Renal cortical epithelial cell (primary cell): ENCODE measurements around the gene CCNQ. TPM values are rescaled to one million over a fixed set of nuclear protein-coding genes. Genes with fewer than 3 reads are reported as not detected.
"Not testable (repeated sequence)": the region's sequence is repeated elsewhere in the genome, so short reads cannot be mapped to it uniquely, and the experiment has no call there.

ENCODE experiments used
- DNase-seq: peaks from one replicate; pipeline ENCODE4 v3.0.0-alpha.2; 2011; ENCODE audit warnings: low read depth
- total RNA-seq: library from RNA; depleted of rRNA; stranded (reverse); fragments of >200 nt; gene quantifications from 2 replicates; pipeline ENCODE4 v1.2.3, GENCODE V29; 2014

The CCNQ gene
- total RNA-seq, 1 donor from 2014 or later: 13.9 TPM

- no peak for DNase-seq
Measured at GRCh38 chrX:153623310-153624029, 24.5 kb upstream of the CCNQ start.

DNA sequence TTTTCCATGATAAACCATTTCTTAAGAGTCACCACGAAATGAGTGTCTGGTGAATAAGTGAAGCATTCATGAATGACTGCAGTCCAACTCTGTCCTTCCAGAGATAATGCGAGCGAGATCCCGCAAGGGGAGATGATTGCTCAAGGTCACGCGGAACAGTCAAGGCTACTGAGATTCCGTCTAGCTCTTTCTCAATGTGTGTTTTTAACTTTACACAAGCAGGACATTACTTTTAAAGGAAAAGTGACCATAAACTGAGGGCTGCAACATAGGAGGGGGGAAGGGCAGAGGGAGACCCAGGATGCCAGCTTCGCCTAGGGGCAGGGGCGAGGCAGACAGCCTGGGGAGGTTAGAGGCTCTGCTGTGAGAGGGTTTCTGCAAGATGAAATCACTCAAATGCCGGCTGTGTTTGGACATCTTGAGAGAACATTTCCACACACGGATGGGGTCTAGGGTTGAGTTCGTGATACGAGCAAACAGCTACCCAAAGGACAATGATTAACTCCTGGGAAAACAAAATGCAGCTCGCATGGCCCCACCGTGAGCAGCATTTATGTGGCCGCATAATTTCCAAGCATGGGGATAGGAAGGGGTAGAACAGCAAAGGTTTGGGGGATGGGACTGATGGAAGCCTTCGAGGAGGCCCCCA, 23.8 kb upstream of the CCNQ start:
- peak; percentile 81 for DNase-seq

- no peak for DNase-seq
Measured at GRCh38 chrX:153621949-153622598, 23.1 kb upstream of the CCNQ start.

DNA sequence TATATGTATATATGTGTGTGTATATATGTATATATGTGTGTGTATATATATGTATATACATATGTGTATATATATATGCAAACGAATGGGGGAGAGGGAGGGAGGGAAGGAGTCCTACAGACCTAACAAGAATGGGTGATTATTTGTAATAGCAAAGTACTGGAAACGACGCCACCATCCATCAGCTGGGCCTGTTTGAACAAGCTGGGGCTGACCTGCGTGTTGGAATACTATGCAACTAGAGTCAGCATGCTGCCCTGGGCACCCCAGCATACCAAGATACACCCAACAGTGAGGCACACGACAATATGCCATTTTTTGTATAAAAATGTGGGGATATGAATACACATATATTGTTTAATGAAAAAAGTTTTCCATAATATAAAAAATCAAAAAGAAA, 21.6 kb upstream of the CCNQ start:
- DNase-seq: no peak

- DNase-seq: no peak
Measured at GRCh38 chrX:153614818-153615217, 15.9 kb upstream of the CCNQ start.

DNA sequence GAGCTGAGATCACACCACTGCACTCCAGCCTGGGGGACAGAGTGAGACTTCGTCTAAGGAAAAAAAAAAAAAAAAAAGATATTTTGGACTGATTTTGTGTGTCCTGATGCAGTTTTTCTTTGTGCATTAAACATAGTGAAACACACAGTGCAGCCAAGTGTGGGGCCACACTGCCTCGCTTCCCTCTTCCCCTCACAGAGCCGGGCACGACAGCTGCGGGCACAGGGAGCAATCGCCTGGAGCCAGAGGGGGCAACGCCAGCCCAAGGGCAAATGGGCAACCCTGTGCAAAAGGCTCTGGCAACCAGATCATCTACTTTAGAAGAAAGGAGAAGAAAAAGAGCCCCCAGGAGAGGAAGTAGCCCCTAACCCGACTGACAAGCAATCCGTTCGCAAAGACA, 13.5 kb upstream of the CCNQ start:
- DNase-seq: no peak

DNA sequence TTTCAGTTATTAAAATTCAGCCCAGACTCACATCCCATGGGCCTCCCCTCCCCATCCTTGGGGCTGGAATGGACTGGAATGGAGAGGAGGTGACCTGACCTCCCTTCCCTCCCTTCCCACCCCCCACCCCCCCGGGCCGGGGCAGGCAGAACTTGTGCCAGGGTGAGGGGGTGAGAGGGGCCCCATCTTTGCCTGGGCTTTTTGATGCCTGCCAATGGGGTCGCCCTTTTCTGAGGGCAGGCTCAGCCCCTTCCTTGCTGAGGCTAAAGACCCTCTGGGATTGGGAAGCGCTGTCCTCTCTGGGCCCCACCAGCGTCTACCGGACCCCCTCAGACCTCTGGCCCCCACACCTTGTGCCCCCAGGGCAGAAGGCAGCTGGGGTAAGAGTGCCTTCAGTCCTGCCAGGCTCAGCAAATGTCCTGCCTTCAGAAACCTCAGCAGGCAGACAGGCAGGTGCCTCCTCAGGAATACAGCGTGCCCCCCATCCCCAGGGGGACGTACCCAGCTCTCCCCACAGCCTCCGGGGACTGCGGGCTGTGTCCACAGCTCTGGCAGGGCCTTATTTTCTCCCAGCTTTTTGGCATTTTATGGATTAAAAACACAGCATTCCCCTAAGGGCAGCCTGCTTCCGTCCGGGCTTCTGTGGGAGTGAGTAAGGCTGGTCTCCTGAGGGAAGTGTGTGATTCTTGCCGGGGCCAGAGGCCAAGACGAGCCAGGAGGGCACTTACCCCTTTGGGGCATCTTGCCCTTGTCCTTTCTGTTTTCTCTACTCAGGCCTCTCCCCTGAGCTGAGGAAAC, 12.6 kb upstream of the CCNQ start:
- DNase-seq: no peak

GRCh38 chrX:153610836-153611213, 11.9 kb upstream of the CCNQ start:
- DNase-seq: no peak

GRCh38 chrX:153609917-153610835, 11.2 kb upstream of the CCNQ start:
- DNase-seq: no peak

DNA sequence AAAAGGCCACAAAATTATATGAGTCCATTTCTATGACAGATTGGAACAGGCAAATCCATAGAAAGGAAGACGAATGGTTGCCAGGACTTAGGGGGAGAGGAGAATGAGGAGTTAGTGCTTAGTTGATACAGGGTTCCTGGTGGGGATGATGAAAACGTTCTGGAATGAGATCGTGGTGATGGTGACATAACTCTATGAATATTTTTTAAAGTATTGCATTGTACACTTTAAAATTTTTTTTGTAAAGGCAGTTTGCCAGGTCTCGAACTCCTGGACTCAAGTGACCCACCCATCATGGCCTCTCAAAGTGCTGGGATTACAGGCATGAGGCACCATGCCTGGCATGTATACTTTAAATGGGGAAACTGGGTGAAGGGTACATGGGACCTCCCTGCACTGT, 9.9 kb upstream of the CCNQ start:
- DNase-seq: no peak

- no peak for DNase-seq
Measured at GRCh38 chrX:153608376-153608775, 9.4 kb upstream of the CCNQ start.

DNA sequence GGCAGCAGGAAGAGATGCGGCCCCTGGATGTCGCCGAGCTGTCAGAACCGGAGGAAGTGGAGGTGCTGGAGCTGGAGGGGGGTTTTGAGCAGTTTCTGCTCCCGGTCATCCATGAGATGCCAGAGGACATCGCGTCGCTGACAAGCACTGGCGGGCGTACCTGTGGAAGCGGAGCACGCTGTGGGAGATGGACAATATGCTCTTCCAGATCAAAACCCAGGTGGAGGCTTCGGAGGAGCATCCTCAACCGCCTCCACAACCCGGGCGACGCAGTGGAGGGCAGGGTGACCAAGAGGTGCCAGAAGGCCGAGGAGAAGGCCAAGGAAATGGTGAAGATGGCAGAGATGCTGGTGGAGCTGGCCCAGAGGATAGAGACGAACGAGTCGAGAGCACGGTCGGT, 7.6 kb upstream of the CCNQ start:
- DNase-seq: no peak

DNA sequence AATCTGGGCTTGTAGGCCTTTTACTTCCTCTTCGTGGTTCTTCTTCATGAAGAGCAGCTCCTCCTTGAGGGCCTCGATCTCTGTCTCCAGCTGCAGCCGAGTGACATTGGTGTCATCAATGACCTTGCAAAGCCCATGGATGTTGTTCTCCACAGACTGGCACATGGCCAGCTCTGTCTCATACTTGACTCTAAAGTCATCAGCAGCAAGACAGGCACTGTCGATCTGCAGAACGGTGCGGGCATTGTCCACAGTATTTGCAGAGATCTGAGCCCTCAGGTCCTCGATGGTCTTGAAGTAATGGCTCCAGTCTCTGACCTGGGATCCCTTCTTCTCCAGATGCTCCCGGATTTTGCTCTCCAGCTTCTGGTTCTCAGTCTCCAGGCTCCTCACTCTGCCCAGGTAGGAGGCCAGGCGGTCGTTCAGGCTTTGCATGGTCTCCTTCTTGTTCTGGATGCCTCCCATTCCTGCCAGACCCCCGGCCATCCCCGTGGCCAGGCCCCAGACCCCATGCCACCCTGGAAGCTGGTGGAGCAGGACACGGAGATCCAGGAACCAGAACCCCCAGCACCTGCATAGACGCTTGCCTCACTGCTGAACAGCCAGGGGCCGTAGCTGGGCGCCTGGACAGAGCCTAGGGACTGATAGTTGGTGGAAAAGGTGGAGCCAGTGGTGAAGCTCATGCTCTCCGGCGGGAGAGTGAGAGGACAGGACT, 5.9 kb upstream of the CCNQ start:
- DNase-seq: not testable (repeated sequence)

DNA sequence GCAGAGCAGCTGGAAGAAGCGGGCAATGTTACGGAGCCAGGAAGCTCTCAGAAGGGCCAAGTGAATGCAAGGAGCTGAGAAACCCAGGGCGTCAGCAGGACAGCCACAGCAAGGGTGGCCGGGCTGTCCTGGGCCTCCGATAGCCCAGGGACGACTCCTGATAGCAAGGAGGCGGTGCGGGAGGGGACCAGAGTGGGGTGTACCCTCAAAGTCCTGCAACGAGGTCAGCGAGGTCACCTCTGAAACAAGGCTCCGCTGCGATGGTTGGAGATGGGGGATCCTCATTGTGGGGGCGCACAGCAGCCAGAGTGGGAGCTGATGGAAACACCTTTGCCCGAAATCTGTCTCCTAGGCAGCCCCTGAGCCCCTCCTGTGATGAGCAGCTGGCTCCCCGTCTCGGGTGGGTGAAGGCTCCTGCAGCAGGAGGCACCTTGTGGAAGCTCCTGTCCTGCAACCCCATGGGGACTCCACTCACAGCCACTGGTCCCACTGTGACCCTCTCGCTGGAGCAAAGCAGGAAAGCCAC, 4.3 kb upstream of the CCNQ start:
- no peak for DNase-seq

DNA sequence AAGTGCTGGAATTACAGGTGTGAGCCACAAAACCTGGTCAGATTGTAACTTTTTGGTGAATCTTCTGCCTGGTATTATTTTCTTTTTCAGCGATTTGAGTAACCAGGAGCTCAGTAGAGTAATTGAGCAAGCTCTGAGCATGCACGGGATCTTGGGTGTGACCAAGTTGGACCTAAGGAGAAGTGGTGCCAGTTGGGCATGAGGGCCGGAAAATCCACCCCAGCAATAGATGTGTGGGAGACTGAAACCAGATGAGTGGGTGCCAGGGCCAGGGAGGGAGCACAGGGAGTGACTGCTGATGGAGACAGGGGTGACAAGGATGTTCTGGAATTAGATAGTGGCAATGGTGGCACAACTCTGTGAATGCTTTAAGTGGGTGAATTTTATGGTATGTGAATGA, 3.7 kb upstream of the CCNQ start:
- no peak for DNase-seq

- no peak for DNase-seq
Measured at GRCh38 chrX:153601511-153602110, 2.7 kb upstream of the CCNQ start.

DNA sequence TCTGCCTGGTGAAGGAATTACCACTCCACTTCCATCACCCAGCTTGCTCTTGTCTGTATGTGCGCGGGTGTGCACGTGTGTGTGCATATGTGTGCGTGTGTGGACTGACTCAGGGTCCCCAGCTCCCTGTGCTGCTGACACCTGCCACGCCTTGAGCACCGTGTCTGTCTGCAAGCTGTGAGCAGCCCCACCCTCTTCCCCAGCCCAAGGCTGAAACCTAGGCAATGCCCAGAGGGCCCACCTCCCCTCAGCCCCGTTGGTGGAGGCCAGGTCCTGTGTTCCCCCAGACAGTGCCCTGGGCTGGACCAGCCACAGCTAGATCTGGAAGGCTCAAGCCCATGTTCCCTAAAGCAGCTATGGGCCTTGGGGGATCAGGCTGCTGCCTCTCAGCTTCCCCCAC, 2.0 kb upstream of the CCNQ start:
- DNase-seq: no peak

GRCh38 chrX:153600032-153600373, 1.1 kb upstream of the CCNQ start:
- no peak for DNase-seq

- peak; percentile 51 for DNase-seq
Measured at GRCh38 chrX:153599192-153600031, 473 bp upstream of the CCNQ start.
